Neural cell (in vitro differentiated cells): ENCODE data around the gene IL1RAPL2. TPM values are rescaled to one million over a fixed set of nuclear protein-coding genes. Genes with fewer than 3 reads are reported as not detected.

Experiments
- H2AFZ ChIP-seq: fragments of 200-600, 300-800 bp; sonication (generic), shearing (Covaris generic); 2 replicates; pipeline ENCODE4 v1.6.0; 2014; ENCODE audit warnings: low read depth, mild to moderate bottlenecking, antibody characterized with exemption, low read length, moderate library complexity
- H3F3A ChIP-seq: fragments of 200-600 bp; shearing (Covaris generic); 2 replicates; pipeline ENCODE4 v1.6.1; 2016; ENCODE audit warnings: mild to moderate bottlenecking, moderate library complexity, mixed read lengths, antibody characterized with exemption, low read length; ENCODE audit not compliant: insufficient read depth, poor library complexity, severe bottlenecking
- H3K27ac ChIP-seq: fragments of 200-600, 300-800 bp; sonication (generic), shearing (Covaris generic); 2 replicates; pipeline ENCODE4 v1.5.1; 2014; ENCODE audit warnings: mild to moderate bottlenecking, low read length, moderate library complexity
- H3K27me3 ChIP-seq: fragments of 300-800, 200-600 bp; sonication (generic), shearing (Covaris generic); 2 replicates; pipeline ENCODE4 v1.6.0; 2014; ENCODE audit warnings: mild to moderate bottlenecking, low read depth, low read length, moderate library complexity; ENCODE audit not compliant: insufficient read depth
- H3K36me3 ChIP-seq: fragments of 300-800, 200-600 bp; sonication (generic), shearing (Covaris generic); 2 replicates; pipeline ENCODE4 v1.5.1; 2014; ENCODE audit warnings: mild to moderate bottlenecking, antibody characterized with exemption, low read length, moderate library complexity; ENCODE audit not compliant: insufficient read depth
- H3K4me2 ChIP-seq: fragments of 300-800, 200-600 bp; sonication (generic), shearing (Covaris generic); 2 replicates; pipeline ENCODE4 v1.6.0; 2014; ENCODE audit warnings: mild to moderate bottlenecking, low read length
- H3K4me3 ChIP-seq: fragments of 300-800, 200-600 bp; sonication (generic), shearing (Covaris generic); 2 replicates; pipeline ENCODE4 v1.5.1; 2014; ENCODE audit warnings: mild to moderate bottlenecking, low read length, moderate library complexity
- H3K79me2 ChIP-seq: fragments of 200-600 bp; shearing (Covaris generic); replicated peaks from 2 replicates; pipeline ENCODE4 v1.6.0; 2014; ENCODE audit warnings: mild to moderate bottlenecking, low read length, moderate library complexity; ENCODE audit not compliant: insufficient read depth
- H3K9ac ChIP-seq: fragments of 300-800, 200-600 bp; sonication (generic), shearing (Covaris generic); 2 replicates; pipeline ENCODE4 v1.6.1; 2016; ENCODE audit warnings: mild to moderate bottlenecking, low read length, mixed read lengths
- H3K9me2 ChIP-seq: fragments of 200-600 bp; shearing (Covaris generic); 2 replicates; pipeline ENCODE4 v1.6.1; 2016; ENCODE audit warnings: mild to moderate bottlenecking, low read length, mixed read lengths; ENCODE audit not compliant: insufficient read depth
- H3K9me3 ChIP-seq: fragments of 200-600, 300-800 bp; sonication (generic), shearing (Covaris generic); 2 replicates; pipeline ENCODE4 v1.6.1; 2016; ENCODE audit warnings: mild to moderate bottlenecking, mixed run types, low read length, moderate library complexity, mixed read lengths
- H4K20me1 ChIP-seq: fragments of 200-600 bp; shearing (Covaris generic); 2 replicates; pipeline ENCODE4 v1.6.1; 2016; ENCODE audit warnings: mild to moderate bottlenecking, mixed run types; ENCODE audit not compliant: insufficient read depth
- EP300 ChIP-seq: fragments of 450-650 bp; conservative IDR thresholded peaks from 2 replicates; pipeline ENCODE4 v1.6.1; 2014; ENCODE audit warnings: antibody characterized with exemption, mild to moderate bottlenecking, moderate library complexity; ENCODE audit not compliant: poor library complexity, severe bottlenecking
- EZH2 ChIP-seq: fragments of 200-600, 300-800 bp; shearing (Covaris generic), sonication (generic); IDR thresholded peaks from 2 replicates; pipeline ENCODE4 v1.6.1; 2014; ENCODE audit warnings: antibody characterized with exemption, low read length, borderline replicate concordance, mild to moderate bottlenecking; ENCODE audit not compliant: insufficient read depth, poor library complexity, severe bottlenecking
- MXI1 ChIP-seq: fragments of 450-650 bp; conservative IDR thresholded peaks from 2 replicates; pipeline ENCODE4 v1.6.1; 2014; ENCODE audit warnings: antibody characterized with exemption, mild to moderate bottlenecking; ENCODE audit not compliant: poor library complexity, severe bottlenecking
- POLR2AphosphoS5 ChIP-seq: IDR thresholded peaks from 2 replicates; pipeline ENCODE4 v1.6.1; 2012
- RAD21 ChIP-seq: fragments of 450-650 bp; conservative IDR thresholded peaks from 2 replicates; pipeline ENCODE4 v1.6.1; 2014; ENCODE audit warnings: antibody characterized with exemption, mild to moderate bottlenecking, moderate library complexity
- SMC3 ChIP-seq: fragments of 450-650 bp; conservative IDR thresholded peaks from 2 replicates; pipeline ENCODE4 v1.6.1; 2014; ENCODE audit warnings: antibody characterized with exemption, mild to moderate bottlenecking, moderate library complexity; ENCODE audit not compliant: poor library complexity
- TAF1 ChIP-seq: IDR thresholded peaks from 2 replicates; pipeline ENCODE4 v1.6.1; 2012; ENCODE audit warnings: low read depth
- polyA plus RNA-seq: library from polyadenylated mRNA; depleted of rRNA; stranded (reverse); fragments of >200 nt; gene quantifications from 2 replicates; pipeline ENCODE4 v1.2.3, GENCODE V29; 2014
- TF ChIP-seq, protein P1 (sequence below): fragments of 450-650 bp; IDR thresholded peaks from 2 replicates; pipeline ENCODE4 v1.5.1; 2014; ENCODE audit warnings: antibody characterized with exemption, mild to moderate bottlenecking, moderate library complexity; ENCODE audit not compliant: poor library complexity, severe bottlenecking
- TF ChIP-seq, protein P2 (sequence below): IDR thresholded peaks from 2 replicates; pipeline ENCODE4 v1.6.1; 2012; ENCODE audit warnings: borderline replicate concordance

Gene IL1RAPL2
- polyA plus RNA-seq, 1 donor from 2014 or later: not detected

DNA sequence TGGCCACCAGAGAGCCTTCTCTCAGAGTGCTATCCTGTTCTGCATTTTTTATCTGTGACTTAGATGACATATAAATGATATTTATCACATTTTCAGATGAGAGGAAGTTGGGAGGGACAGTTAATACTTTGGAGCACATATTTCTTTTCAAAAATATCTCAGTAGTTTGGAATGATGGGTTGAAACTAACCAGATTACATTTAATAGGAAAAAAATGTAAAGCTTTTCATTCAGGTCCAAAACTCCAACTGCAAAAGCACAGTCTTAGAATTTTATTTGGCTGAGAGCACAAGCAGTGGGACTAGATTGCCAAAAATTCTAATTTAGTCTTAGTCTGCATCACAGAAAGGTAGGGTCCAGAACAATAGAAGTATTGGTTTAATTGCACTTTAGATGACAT, 902.7 kb downstream of the IL1RAPL2 start:
- Histone ChIP-seq H3K4me3 (no peak overlapping the region), H4K20me1 (no peaks in the 10 kb centered on the region), H3F3A (no peaks in the 10 kb centered on the region), H3K27me3 (no peaks in the 10 kb centered on the region), H3K4me2 (no peak overlapping the region), H3K79me2 (no peaks in the 10 kb centered on the region), H3K9me2 (no peaks in the 10 kb centered on the region), H3K27ac (no peak overlapping the region), H3K36me3 (no peaks in the 10 kb centered on the region), H3K9ac (no peak overlapping the region), H2AFZ (no peak overlapping the region), H3K9me3 (no peaks in the 10 kb centered on the region)
- TF ChIP-seq, protein P1, sequence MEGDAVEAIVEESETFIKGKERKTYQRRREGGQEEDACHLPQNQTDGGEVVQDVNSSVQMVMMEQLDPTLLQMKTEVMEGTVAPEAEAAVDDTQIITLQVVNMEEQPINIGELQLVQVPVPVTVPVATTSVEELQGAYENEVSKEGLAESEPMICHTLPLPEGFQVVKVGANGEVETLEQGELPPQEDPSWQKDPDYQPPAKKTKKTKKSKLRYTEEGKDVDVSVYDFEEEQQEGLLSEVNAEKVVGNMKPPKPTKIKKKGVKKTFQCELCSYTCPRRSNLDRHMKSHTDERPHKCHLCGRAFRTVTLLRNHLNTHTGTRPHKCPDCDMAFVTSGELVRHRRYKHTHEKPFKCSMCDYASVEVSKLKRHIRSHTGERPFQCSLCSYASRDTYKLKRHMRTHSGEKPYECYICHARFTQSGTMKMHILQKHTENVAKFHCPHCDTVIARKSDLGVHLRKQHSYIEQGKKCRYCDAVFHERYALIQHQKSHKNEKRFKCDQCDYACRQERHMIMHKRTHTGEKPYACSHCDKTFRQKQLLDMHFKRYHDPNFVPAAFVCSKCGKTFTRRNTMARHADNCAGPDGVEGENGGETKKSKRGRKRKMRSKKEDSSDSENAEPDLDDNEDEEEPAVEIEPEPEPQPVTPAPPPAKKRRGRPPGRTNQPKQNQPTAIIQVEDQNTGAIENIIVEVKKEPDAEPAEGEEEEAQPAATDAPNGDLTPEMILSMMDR: no peak
- no peak for TF ChIP-seq POLR2AphosphoS5
- TF ChIP-seq SMC3: no peak
- no peak for TF ChIP-seq MXI1
- TF ChIP-seq EP300: no peak
- no peak for TF ChIP-seq EZH2
- no peak for TF ChIP-seq RAD21
- TF ChIP-seq TAF1: no peak
- TF ChIP-seq, protein P2, sequence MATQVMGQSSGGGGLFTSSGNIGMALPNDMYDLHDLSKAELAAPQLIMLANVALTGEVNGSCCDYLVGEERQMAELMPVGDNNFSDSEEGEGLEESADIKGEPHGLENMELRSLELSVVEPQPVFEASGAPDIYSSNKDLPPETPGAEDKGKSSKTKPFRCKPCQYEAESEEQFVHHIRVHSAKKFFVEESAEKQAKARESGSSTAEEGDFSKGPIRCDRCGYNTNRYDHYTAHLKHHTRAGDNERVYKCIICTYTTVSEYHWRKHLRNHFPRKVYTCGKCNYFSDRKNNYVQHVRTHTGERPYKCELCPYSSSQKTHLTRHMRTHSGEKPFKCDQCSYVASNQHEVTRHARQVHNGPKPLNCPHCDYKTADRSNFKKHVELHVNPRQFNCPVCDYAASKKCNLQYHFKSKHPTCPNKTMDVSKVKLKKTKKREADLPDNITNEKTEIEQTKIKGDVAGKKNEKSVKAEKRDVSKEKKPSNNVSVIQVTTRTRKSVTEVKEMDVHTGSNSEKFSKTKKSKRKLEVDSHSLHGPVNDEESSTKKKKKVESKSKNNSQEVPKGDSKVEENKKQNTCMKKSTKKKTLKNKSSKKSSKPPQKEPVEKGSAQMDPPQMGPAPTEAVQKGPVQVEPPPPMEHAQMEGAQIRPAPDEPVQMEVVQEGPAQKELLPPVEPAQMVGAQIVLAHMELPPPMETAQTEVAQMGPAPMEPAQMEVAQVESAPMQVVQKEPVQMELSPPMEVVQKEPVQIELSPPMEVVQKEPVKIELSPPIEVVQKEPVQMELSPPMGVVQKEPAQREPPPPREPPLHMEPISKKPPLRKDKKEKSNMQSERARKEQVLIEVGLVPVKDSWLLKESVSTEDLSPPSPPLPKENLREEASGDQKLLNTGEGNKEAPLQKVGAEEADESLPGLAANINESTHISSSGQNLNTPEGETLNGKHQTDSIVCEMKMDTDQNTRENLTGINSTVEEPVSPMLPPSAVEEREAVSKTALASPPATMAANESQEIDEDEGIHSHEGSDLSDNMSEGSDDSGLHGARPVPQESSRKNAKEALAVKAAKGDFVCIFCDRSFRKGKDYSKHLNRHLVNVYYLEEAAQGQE: no peak

DNA sequence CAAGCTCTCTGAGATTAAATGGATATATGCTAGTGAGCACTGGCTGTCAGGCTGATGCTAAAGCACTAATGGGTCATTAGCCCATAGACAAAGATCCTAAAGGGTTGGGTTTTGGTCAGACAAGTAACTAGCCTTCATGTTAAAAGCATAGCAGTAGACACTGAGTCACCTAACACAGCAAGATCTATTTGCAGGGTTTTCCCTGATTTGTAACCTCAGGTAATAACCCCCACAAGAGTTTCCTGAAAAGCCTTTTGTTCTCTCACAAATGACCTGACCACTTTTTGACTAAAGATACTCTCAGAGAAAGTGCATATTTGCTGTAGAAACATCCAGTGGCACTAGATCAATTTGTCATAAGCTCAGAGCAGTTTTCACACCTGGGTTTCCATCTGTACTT, 905.6 kb downstream of the IL1RAPL2 start:
- H4K20me1 ChIP-seq: no peaks in the 10 kb centered on the region
- H3K9ac ChIP-seq: no peak overlapping the region
- H3K9me2 ChIP-seq: no peaks in the 10 kb centered on the region
- H3K9me3 ChIP-seq: no peaks in the 10 kb centered on the region
- H3K79me2 ChIP-seq: no peaks in the 10 kb centered on the region
- no peak overlapping the region for H3K4me3 ChIP-seq
- no peaks in the 10 kb centered on the region for H3K36me3 ChIP-seq
- H3K27me3 ChIP-seq: no peaks in the 10 kb centered on the region
- no peak for TF ChIP-seq EZH2
- no peak for TF ChIP-seq MXI1
- TF ChIP-seq EP300: no peak
- TF ChIP-seq, protein P2: no peak
- H2AFZ ChIP-seq: no peak overlapping the region
- no peak overlapping the region for H3K4me2 ChIP-seq
- H3F3A ChIP-seq: no peaks in the 10 kb centered on the region
- H3K27ac ChIP-seq: no peak overlapping the region
